Breast epithelium (tissue), 4 donors: ENCODE measurements around the gene MAD1L1. TPM values are rescaled to one million over a fixed set of nuclear protein-coding genes. Genes with fewer than 3 reads are reported as not detected.

ENCODE experiments used
- DNase-seq, 2 donors: peaks; one replicate each; pipeline ENCODE4 v3.0.0-alpha.2; 2019; ENCODE audit warnings: low spot score in 2 of 2
- H3K27ac ChIP-seq, 2 donors: fragments of 200-600 bp; sonication (generic) in 1 of 2; one replicate each; pipeline ENCODE4 v1.5.1; 2016 to 2019; ENCODE audit warnings: mild to moderate bottlenecking in 1 of 2
- H3K27me3 ChIP-seq, 2 donors: fragments of 200-600 bp; sonication (generic) in 1 of 2; one replicate each; pipeline versions ENCODE4 v1.5.1 to v1.6.0; 2017 to 2019; ENCODE audit warnings: control low read depth in 1 of 2, mild to moderate bottlenecking in 1 of 2
- H3K36me3 ChIP-seq: fragments of 200-600 bp; one replicate; pipeline ENCODE4 v1.5.1; 2019
- H3K4me1 ChIP-seq, 2 donors: fragments of 200-600 bp; sonication (generic); one replicate each; pipeline ENCODE4 v1.5.1; 2016 to 2019; ENCODE audit warnings: control low read depth in 1 of 2
- H3K4me3 ChIP-seq, 3 donors: fragments of 200-600 bp; sonication (generic); 1 replicate in 2 of 3; 2 replicates in 1 of 3; pipeline ENCODE4 v1.5.1; 2016 to 2019; ENCODE audit warnings: mild to moderate bottlenecking in 3 of 3, moderate library complexity in 2 of 3
- H3K9me3 ChIP-seq, 2 donors: fragments of 200-600 bp; sonication (generic) in 1 of 2; one replicate each; pipeline ENCODE4 v1.5.1; 2016 to 2019; ENCODE audit warnings: control low read depth in 1 of 2
- CTCF ChIP-seq, 3 donors: fragments of 450-650 bp; IDR thresholded peaks; one replicate each; pipeline ENCODE4 v1.5.1; 2016 to 2017; ENCODE audit warnings: antibody characterized with exemption in 3 of 3, mild to moderate bottlenecking in 3 of 3, moderate library complexity in 3 of 3
- POLR2A ChIP-seq: fragments of 450-650 bp; IDR thresholded peaks from one replicate; pipeline ENCODE4 v1.6.1; 2016; ENCODE audit warnings: antibody characterized with exemption, mild to moderate bottlenecking, moderate library complexity
- POLR2AphosphoS5 ChIP-seq, 3 donors: sonication (generic); formaldehyde crosslinking; IDR thresholded peaks; one replicate each; pipeline ENCODE4 v1.6.1; 2017; ENCODE audit warnings: antibody characterized with exemption in 3 of 3
- intact Hi-C: fragments of 100-400 bp; cut with DNase I; formaldehyde crosslinking; loops from one replicate; pipeline ENCODE4 v1.15.1; 2023; ENCODE audit warnings: low total_unique reads
- total RNA-seq, 3 donors: library from RNA; depleted of rRNA; stranded (reverse); fragments of >200 nt; gene quantifications; one replicate each; pipeline ENCODE4 v1.1.0, GENCODE V29; 2016

Gene MAD1L1
- total RNA-seq, 3 donors from 2014 or later = 27.7 to 33.9 (median 28.8) TPM

DNA sequence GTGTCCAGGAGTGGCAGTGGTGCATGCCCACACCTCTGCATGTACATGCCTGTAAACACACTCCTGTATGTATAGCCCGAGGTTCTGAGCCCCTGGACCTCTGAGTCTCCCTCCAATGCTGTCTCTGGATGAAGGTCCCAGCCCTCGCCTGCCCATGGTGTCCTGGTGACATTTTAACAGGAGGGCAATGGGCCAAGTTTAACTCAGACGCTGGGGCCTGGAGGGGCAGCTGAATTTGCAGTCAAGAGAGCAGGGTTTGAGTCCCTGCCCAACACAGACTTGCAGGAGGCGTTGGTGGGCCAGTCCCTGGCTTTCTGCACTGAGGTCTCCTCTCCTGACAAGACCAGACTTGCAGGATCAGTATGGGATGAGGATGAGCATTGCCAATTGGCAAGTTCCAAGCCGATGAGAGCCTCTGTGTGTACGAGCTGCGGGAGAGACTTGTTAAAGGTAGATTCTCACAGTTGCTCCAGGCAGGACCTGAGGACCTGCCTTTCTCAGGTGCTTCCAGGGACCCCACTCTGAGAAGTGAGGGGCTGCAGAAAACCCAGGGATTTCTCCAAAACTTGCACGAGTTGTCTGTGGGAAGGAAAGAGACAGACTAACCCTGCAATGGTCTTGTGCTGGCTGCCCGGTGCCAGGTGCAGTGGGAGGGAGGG, 420.8 kb downstream of the MAD1L1 start:
- no peaks in the 10 kb centered on the region for H3K4me1 ChIP-seq
- H3K9me3 ChIP-seq = no peaks in the 10 kb centered on the region
- TF ChIP-seq CTCF (IDR thresholded peaks at IDR 0.05) = no peak
- TF ChIP-seq POLR2A = no peak
- no peak for TF ChIP-seq POLR2AphosphoS5 (IDR thresholded peaks at IDR 0.05)
- intact Hi-C loops = no loop called here
- no peaks in the 10 kb centered on the region for H3K27me3 ChIP-seq
- no peak overlapping the region for H3K4me3 ChIP-seq
- DNase-seq = peak in 1 of 2 donors; percentile 23
- H3K27ac ChIP-seq = no peak overlapping the region
- H3K36me3 ChIP-seq = no peaks in the 10 kb centered on the region

DNA sequence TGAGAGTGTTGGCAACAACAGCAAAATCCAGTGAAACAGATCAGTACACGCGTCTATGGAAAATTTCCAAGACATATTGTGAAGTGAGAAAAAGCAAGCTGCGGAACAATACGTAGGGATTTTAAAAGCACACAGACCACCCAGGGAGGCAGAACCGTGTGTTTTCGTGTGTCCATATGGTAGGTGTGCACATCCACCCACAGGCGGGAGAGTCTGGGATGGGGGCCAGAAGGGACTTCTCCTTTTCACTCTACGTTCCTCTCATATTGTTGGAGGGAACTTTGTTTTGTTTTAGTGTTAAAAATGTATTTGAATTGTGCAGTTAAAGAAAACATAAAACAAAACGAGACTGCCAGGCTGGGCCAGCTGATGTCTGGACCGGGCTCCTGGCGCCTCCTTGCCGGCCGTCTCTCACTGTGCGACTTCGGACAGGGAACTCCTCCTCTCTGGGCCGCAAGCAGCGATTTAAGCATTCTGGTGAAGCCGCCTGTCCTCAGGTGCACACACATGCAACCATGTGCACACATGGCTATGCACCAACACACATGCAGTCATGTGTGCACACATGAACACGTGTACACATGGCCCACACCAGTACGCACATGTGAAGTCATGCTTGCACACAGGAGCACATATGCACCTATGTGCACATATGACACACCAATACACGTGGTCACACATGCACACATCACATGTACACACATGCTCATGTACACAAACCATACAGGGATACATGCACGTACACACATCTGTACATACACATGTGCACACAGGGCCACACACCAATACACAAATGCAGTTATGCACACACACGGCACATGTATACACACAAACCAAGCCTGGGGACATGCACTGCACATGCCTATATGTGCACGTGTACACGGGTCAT, 421.5 kb downstream of the MAD1L1 start:
- Histone ChIP-seq H3K4me1 (no peaks in the 10 kb centered on the region), H3K36me3 (no peaks in the 10 kb centered on the region), H3K4me3 (peak overlapping the region in 1 of 3 donors; percentile 28), H3K27me3 (no peaks in the 10 kb centered on the region), H3K27ac (no peak overlapping the region), H3K9me3 (no peaks in the 10 kb centered on the region)
- intact Hi-C loops = no loop called here
- DNase-seq = peak in 1 of 2 donors; percentile 12
- TF ChIP-seq POLR2A (no peak), CTCF (IDR thresholded peaks at IDR 0.05) (no peak), POLR2AphosphoS5 (IDR thresholded peaks at IDR 0.05) (no peak)

- no peaks in the 10 kb centered on the region for H3K27me3 ChIP-seq
- TF ChIP-seq POLR2AphosphoS5 (IDR thresholded peaks at IDR 0.05) (no peak), POLR2A (no peak), CTCF (IDR thresholded peaks at IDR 0.05) (no peak)
- no peak overlapping the region for H3K27ac ChIP-seq
- no peaks in the 10 kb centered on the region for H3K36me3 ChIP-seq
- H3K9me3 ChIP-seq = no peaks in the 10 kb centered on the region
- no peak overlapping the region for H3K4me3 ChIP-seq
- no peaks in the 10 kb centered on the region for H3K4me1 ChIP-seq
- intact Hi-C loops = no loop called here
- DNase-seq = peak in 1 of 2 donors; percentile 3
Measured at GRCh38 chr7:1810521-1810920, 422.2 kb downstream of the MAD1L1 start.

- intact Hi-C loops = no loop called here
- no peak for TF ChIP-seq POLR2A
- no peak overlapping the region for H3K4me3 ChIP-seq
- DNase-seq = no peak
- no peaks in the 10 kb centered on the region for H3K9me3 ChIP-seq
- H3K27ac ChIP-seq = no peak overlapping the region
- no peaks in the 10 kb centered on the region for H3K36me3 ChIP-seq
- no peaks in the 10 kb centered on the region for H3K4me1 ChIP-seq
- H3K27me3 ChIP-seq = no peaks in the 10 kb centered on the region
Measured at GRCh38 chr7:1809601-1810258, 423.0 kb downstream of the MAD1L1 start.

GRCh38 chr7:1809070-1809469, 423.7 kb downstream of the MAD1L1 start:
- no peaks in the 10 kb centered on the region for H3K9me3 ChIP-seq
- intact Hi-C loops = no loop called here
- no peaks in the 10 kb centered on the region for H3K27me3 ChIP-seq
- TF ChIP-seq POLR2AphosphoS5 (IDR thresholded peaks at IDR 0.05) (no peak), CTCF (IDR thresholded peaks at IDR 0.05) (no peak), POLR2A (no peak)
- no peak overlapping the region for H3K4me3 ChIP-seq
- H3K4me1 ChIP-seq = no peaks in the 10 kb centered on the region
- no peaks in the 10 kb centered on the region for H3K36me3 ChIP-seq
- DNase-seq = no peak
- H3K27ac ChIP-seq = no peak overlapping the region
